CD14-positive monocyte (primary cell): Measurements from ENCODE around the gene C15orf62. TPM values are rescaled to one million over a fixed set of nuclear protein-coding genes. Genes with fewer than 3 reads are reported as not detected.

Experiments
- DNase-seq, 3 donors: peaks; one replicate each; pipeline ENCODE4 v3.0.0-alpha.2; 2011 to 2022
- H2AFZ ChIP-seq: 2 replicates; pipeline ENCODE4 v1.6.0; 2012; ENCODE audit warnings: mild to moderate bottlenecking, low read depth, low read length, inconsistent platforms; ENCODE audit not compliant: insufficient read depth, poor library complexity, severe bottlenecking
- H3K27ac ChIP-seq, 2 donors: 1 replicate in 1 of 2; 2 replicates in 1 of 2; pipeline ENCODE4 v1.5.1; 2012 to 2013; ENCODE audit warnings: low read length in 2 of 2, control low read depth in 1 of 2, inconsistent platforms in 1 of 2, low read depth in 1 of 2, mild to moderate bottlenecking in 1 of 2
- H3K27me3 ChIP-seq, 2 donors: one replicate each; pipeline versions ENCODE4 v1.6.0 to v1.6.1; 2011 to 2013; ENCODE audit warnings: low read length in 2 of 2; ENCODE audit not compliant: control insufficient read depth in 2 of 2, insufficient read depth in 2 of 2
- H3K36me3 ChIP-seq, 2 donors: replicated peaks in 1 of 2; 1 replicate in 1 of 2; 2 replicates in 1 of 2; pipeline versions ENCODE4 v1.5.1 to v1.6.1; 2012 to 2013; ENCODE audit warnings: low read length in 2 of 2, control low read depth in 1 of 2, inconsistent platforms in 1 of 2, mild to moderate bottlenecking in 1 of 2; ENCODE audit not compliant: insufficient read depth in 2 of 2, control insufficient read depth in 1 of 2
- H3K4me1 ChIP-seq, 2 donors: 1 replicate in 1 of 2; 2 replicates in 1 of 2; pipeline versions ENCODE4 v1.5.1 to v1.6.1; 2012 to 2013; ENCODE audit warnings: low read length in 2 of 2, control low read depth in 1 of 2, inconsistent platforms in 1 of 2, mild to moderate bottlenecking in 1 of 2, moderate library complexity in 1 of 2; ENCODE audit not compliant: insufficient read depth in 2 of 2, control insufficient read depth in 1 of 2
- H3K4me2 ChIP-seq: replicated peaks from 2 replicates; pipeline ENCODE3; 2012; ENCODE audit warnings: low read length, moderate library complexity, mild to moderate bottlenecking; ENCODE audit not compliant: poor library complexity, severe bottlenecking; ENCODE audit errors: extremely low read depth
- H3K4me3 ChIP-seq, 3 experiments: fragments of 200-600 bp in 1 of 3; sonication (generic) in 1 of 3; replicated peaks in 1 of 3; 1 replicate in 2 of 3; 2 replicates in 1 of 3; pipeline ENCODE4 v1.5.1; 2011 to 2013; ENCODE audit warnings: low read length in 3 of 3, mild to moderate bottlenecking in 3 of 3, control low read depth in 2 of 3, low read depth in 2 of 3, inconsistent platforms in 1 of 3, moderate library complexity in 1 of 3
- H3K79me2 ChIP-seq: 2 replicates; pipeline ENCODE4 v1.6.0; 2012; ENCODE audit warnings: mild to moderate bottlenecking, control low read depth, inconsistent platforms, low read length, moderate library complexity; ENCODE audit not compliant: insufficient read depth
- H3K9ac ChIP-seq: 2 replicates; pipeline ENCODE4 v1.6.0; 2017; ENCODE audit warnings: low read length, mild to moderate bottlenecking; ENCODE audit not compliant: insufficient read depth, poor library complexity, severe bottlenecking
- H3K9me3 ChIP-seq, 2 donors: replicated peaks in 1 of 2; 1 replicate in 1 of 2; 2 replicates in 1 of 2; pipeline versions ENCODE4 v1.5.1 to v1.6.1; 2012 to 2013; ENCODE audit warnings: low read length in 2 of 2, control low read depth in 1 of 2; ENCODE audit not compliant: control insufficient read depth in 1 of 2, insufficient read depth in 1 of 2
- H4K20me1 ChIP-seq: 2 replicates; pipeline ENCODE4 v1.6.0; 2012; ENCODE audit warnings: mild to moderate bottlenecking, low read length, control low read depth, moderate library complexity; ENCODE audit not compliant: insufficient read depth
- H3K27ac Mint-ChIP-seq, 7 donors: one replicate each; pipeline ENCODE4 v1.8.0; 2020; ENCODE audit warnings: mild to moderate bottlenecking in 7 of 7, mixed read lengths in 7 of 7, moderate library complexity in 6 of 7, inconsistent platforms in 2 of 7
- H3K27me3 Mint-ChIP-seq, 3 donors: one replicate each; pipeline ENCODE4 v1.8.0; 2021 to 2022; ENCODE audit warnings: low read depth in 3 of 3, mild to moderate bottlenecking in 3 of 3, mixed read lengths in 3 of 3, moderate library complexity in 3 of 3, inconsistent platforms in 1 of 3
- H3K36me3 Mint-ChIP-seq, 2 donors: one replicate each; pipeline ENCODE4 v1.8.0; 2020; ENCODE audit warnings: mixed read lengths in 2 of 2, inconsistent platforms in 1 of 2, mild to moderate bottlenecking in 1 of 2
- H3K4me1 Mint-ChIP-seq: one replicate; pipeline ENCODE4 v1.8.0; 2020; ENCODE audit warnings: mild to moderate bottlenecking, mixed read lengths
- H3K4me3 Mint-ChIP-seq, 2 donors: one replicate each; pipeline ENCODE4 v1.8.0; 2020; ENCODE audit warnings: mild to moderate bottlenecking in 2 of 2, mixed read lengths in 2 of 2, moderate library complexity in 1 of 2
- H3K9me3 Mint-ChIP-seq, 7 donors: one replicate each; pipeline ENCODE4 v1.8.0; 2020 to 2022; ENCODE audit warnings: mixed read lengths in 7 of 7, mild to moderate bottlenecking in 6 of 7, moderate library complexity in 6 of 7, inconsistent platforms in 2 of 7
- CTCF ChIP-seq: fragments of 200-600 bp; IDR thresholded peaks from one replicate; pipeline ENCODE4 v1.8.0; 2022; ENCODE audit warnings: antibody characterized with exemption, mild to moderate bottlenecking
- WGBS: methylation state at CpG from one replicate; pipeline ENCODE4 v1.1.5; 2013; ENCODE audit warnings: missing lambda C conversion rate; ENCODE audit not compliant: insufficient coverage; 5-methylcytosine and 5-hydroxymethylcytosine counted together
- intact Hi-C, 2 donors: fragments of 100-400 bp; cut with micrococcal nuclease; formaldehyde crosslinking; loops; one replicate each; pipeline versions ENCODE4 v1.15.0 to v1.15.1; 2023
- polyA plus RNA-seq, 3 donors: library from polyadenylated mRNA; depleted of rRNA in 1 of 3; unstranded in 2 of 3; stranded (reverse) in 1 of 3; fragments of 300-500 nt in 2 of 3; fragments of >200 nt in 1 of 3; fragmentation: Illumina TruSeq in 2 of 3; gene quantifications; 1 replicate in 2 of 3; 2 replicates in 1 of 3; pipeline ENCODE4 v1.2.3, GENCODE V29; 2012 to 2021

C15orf62 gene
- polyA plus RNA-seq, 3 donors: 0.23 to 0.25 TPM; not detected in 1

GRCh38 chr15:40773496-40773895, 3.7 kb downstream of the C15orf62 start:
- no peak for TF ChIP-seq CTCF
- Histone ChIP-seq H3K4me2 (no peak overlapping the region), H3K4me1 (peaks cover 17 to 19% of the 10 kb centered on the region in 2 donors), H3K27ac (no peak overlapping the region), H3K79me2 (no peaks in the 10 kb centered on the region), H3K27me3 (no peaks in the 10 kb centered on the region), H3K4me3 (no peak overlapping the region), H3K36me3 (peaks cover 46 to 79% of the 10 kb centered on the region in 2 donors), H2AFZ (no peak overlapping the region), H4K20me1 (no peaks in the 10 kb centered on the region), H3K9ac (no peak overlapping the region), H3K9me3 (no peaks in the 10 kb centered on the region)
- H3K27me3 Mint-ChIP-seq: peaks cover 0 to 2% (median 1%) of the 10 kb centered on the region in 3 donors
- WGBS: 94% methylated on average over 8 of the region's 8 CpGs
- no peaks in the 10 kb centered on the region for H3K9me3 Mint-ChIP-seq
- H3K4me1 Mint-ChIP-seq: peaks cover 19% of the 10 kb centered on the region
- H3K36me3 Mint-ChIP-seq: peaks cover 64 to 82% of the 10 kb centered on the region in 2 donors
- no peak for DNase-seq
- H3K27ac Mint-ChIP-seq: peak overlapping the region in 1 of 7 donors; percentile 75
- intact Hi-C loops: no loop called here
- no peak overlapping the region for H3K4me3 Mint-ChIP-seq

- peak overlapping the region in 1 of 7 donors; percentile 33 for H3K27ac Mint-ChIP-seq
- peaks cover 15% of the 10 kb centered on the region for H3K4me1 Mint-ChIP-seq
- H3K9ac ChIP-seq: no peak overlapping the region
- no CpG with 5 or more reads among the region's 6 CpGs for WGBS
- H3K27me3 Mint-ChIP-seq: peaks cover 0 to 2% (median 1%) of the 10 kb centered on the region in 3 donors
- H4K20me1 ChIP-seq: no peaks in the 10 kb centered on the region
- no peak overlapping the region for H3K27ac ChIP-seq
- no peak for DNase-seq
- no peaks in the 10 kb centered on the region for H3K79me2 ChIP-seq
- no peak overlapping the region for H3K4me3 Mint-ChIP-seq
- no peak for TF ChIP-seq CTCF
- H3K4me1 ChIP-seq: peaks cover 13 to 15% of the 10 kb centered on the region in 2 donors
- no peaks in the 10 kb centered on the region for H3K9me3 Mint-ChIP-seq
- H3K36me3 Mint-ChIP-seq: peaks cover 62 to 83% of the 10 kb centered on the region in 2 donors
- H2AFZ ChIP-seq: no peak overlapping the region
- H3K27me3 ChIP-seq: no peaks in the 10 kb centered on the region
- no peak overlapping the region for H3K4me2 ChIP-seq
- no peaks in the 10 kb centered on the region for H3K9me3 ChIP-seq
- peaks cover 50 to 83% of the 10 kb centered on the region in 2 donors for H3K36me3 ChIP-seq
- no peak overlapping the region for H3K4me3 ChIP-seq
- intact Hi-C loops: no loop called here
Observed at GRCh38 chr15:40773902-40774301, 4.1 kb downstream of the C15orf62 start.
